ENCODE data around the gene C1QTNF12.

The C1QTNF12 gene

GRCh38 chr1:1238702-1239178 lies 7.8 kb downstream of the C1QTNF12 start:
- H3K9ac ChIP-seq (ENCODE audit: low read length) = no peak overlapping the region
- TF ChIP-seq CTCF (IDR thresholded peaks at IDR 0.05; ENCODE audit: low read length) (no peak), EZH2phosphoT487 (IDR thresholded peaks at IDR 0.05; ENCODE audit: low read length) (no peak), EZH2 (optimal IDR thresholded peaks at IDR 0.05; ENCODE audit: low read depth, low read length) (no peak)
- H3K9me3 ChIP-seq (replicated peaks; ENCODE audit: insufficient read depth, low read length) = no peaks in the 10 kb centered on the region
- H3K4me1 ChIP-seq (ENCODE audit: low read length) = no peaks in the 10 kb centered on the region
- no peaks in the 10 kb centered on the region for H3K36me3 ChIP-seq (replicated peaks; ENCODE audit: insufficient read depth, low read length)
- H3K27ac ChIP-seq (ENCODE audit: low read length) = no peak overlapping the region
- peaks cover 55% of the 10 kb centered on the region for H3K27me3 ChIP-seq (replicated peaks; ENCODE audit: insufficient read depth, low read length)
- no peaks in the 10 kb centered on the region for H3F3A ChIP-seq (ENCODE audit: insufficient read depth, low read length)
- H3K79me2 ChIP-seq (ENCODE audit: low read length) = no peaks in the 10 kb centered on the region
- H3K9me2 ChIP-seq (replicated peaks; ENCODE audit: insufficient read depth, low read length) = no peaks in the 10 kb centered on the region
- H3K4me2 ChIP-seq (ENCODE audit: low read depth, low read length) = no peak overlapping the region
- no peaks in the 10 kb centered on the region for H4K20me1 ChIP-seq (ENCODE audit: insufficient read depth, low read length)
- no peak overlapping the region for H2AFZ ChIP-seq (ENCODE audit: low read length)
- DNase-seq = no peak
- no peak overlapping the region for H3K4me3 ChIP-seq (ENCODE audit: low read length)

- no peaks in the 10 kb centered on the region for H4K20me1 ChIP-seq (ENCODE audit: insufficient read depth, low read length)
- no peak for DNase-seq
- no peaks in the 10 kb centered on the region for H3K9me2 ChIP-seq (replicated peaks; ENCODE audit: insufficient read depth, low read length)
- no peaks in the 10 kb centered on the region for H3K36me3 ChIP-seq (replicated peaks; ENCODE audit: insufficient read depth, low read length)
- no peaks in the 10 kb centered on the region for H3F3A ChIP-seq (ENCODE audit: insufficient read depth, low read length)
- no peak for TF ChIP-seq EZH2 (optimal IDR thresholded peaks at IDR 0.05; ENCODE audit: low read depth, low read length)
- TF ChIP-seq EZH2phosphoT487 (IDR thresholded peaks at IDR 0.05; ENCODE audit: low read length) = no peak
- TF ChIP-seq CTCF (IDR thresholded peaks at IDR 0.05; ENCODE audit: low read length) = no peak
- H3K9ac ChIP-seq (ENCODE audit: low read length) = no peak overlapping the region
- no peak overlapping the region for H3K27ac ChIP-seq (ENCODE audit: low read length)
- H3K4me1 ChIP-seq (ENCODE audit: low read length) = no peaks in the 10 kb centered on the region
- peaks cover 51% of the 10 kb centered on the region for H3K27me3 ChIP-seq (replicated peaks; ENCODE audit: insufficient read depth, low read length)
- no peak overlapping the region for H2AFZ ChIP-seq (ENCODE audit: low read length)
- no peaks in the 10 kb centered on the region for H3K9me3 ChIP-seq (replicated peaks; ENCODE audit: insufficient read depth, low read length)
- no peak overlapping the region for H3K4me2 ChIP-seq (ENCODE audit: low read depth, low read length)
- no peak overlapping the region for H3K4me3 ChIP-seq (ENCODE audit: low read length)
- peaks cover under 1% of the 10 kb centered on the region for H3K79me2 ChIP-seq (ENCODE audit: low read length)
Measured at GRCh38 chr1:1237874-1238701, 8.4 kb downstream of the C1QTNF12 start.

- Histone ChIP-seq H3F3A (ENCODE audit: insufficient read depth, low read length) (no peaks in the 10 kb centered on the region), H3K4me3 (ENCODE audit: low read length) (no peak overlapping the region), H3K4me2 (ENCODE audit: low read depth, low read length) (no peak overlapping the region), H2AFZ (ENCODE audit: low read length) (no peak overlapping the region), H3K27me3 (replicated peaks; ENCODE audit: insufficient read depth, low read length) (peaks cover 47% of the 10 kb centered on the region), H4K20me1 (ENCODE audit: insufficient read depth, low read length) (no peaks in the 10 kb centered on the region), H3K79me2 (ENCODE audit: low read length) (peaks cover 4% of the 10 kb centered on the region), H3K9me3 (replicated peaks; ENCODE audit: insufficient read depth, low read length) (no peaks in the 10 kb centered on the region), H3K27ac (ENCODE audit: low read length) (no peak overlapping the region), H3K4me1 (ENCODE audit: low read length) (no peaks in the 10 kb centered on the region), H3K9ac (ENCODE audit: low read length) (no peak overlapping the region), H3K9me2 (replicated peaks; ENCODE audit: insufficient read depth, low read length) (no peaks in the 10 kb centered on the region), H3K36me3 (replicated peaks; ENCODE audit: insufficient read depth, low read length) (no peaks in the 10 kb centered on the region)
- DNase-seq = no peak
- TF ChIP-seq EZH2phosphoT487 (IDR thresholded peaks at IDR 0.05; ENCODE audit: low read length) = no peak
- TF ChIP-seq EZH2 (optimal IDR thresholded peaks at IDR 0.05; ENCODE audit: low read depth, low read length) = no peak
Measured at GRCh38 chr1:1236945-1237873, 9.3 kb downstream of the C1QTNF12 start.

Data from MM.1S (cell line).